GM20000 (cell line): Measurements from ENCODE around the gene ACY1.

Experiments
- DNase-seq: peaks from one replicate; pipeline ENCODE4 v3.0.0; 2012; ENCODE audit warnings: low spot score
- TF ChIP-seq, protein P1 (sequence below): IDR thresholded peaks from 2 replicates; pipeline ENCODE4 v1.5.1; 2012; ENCODE audit warnings: mild to moderate bottlenecking, control low read depth; ENCODE audit errors: extremely low read depth, missing control alignments

ACY1 gene

DNA sequence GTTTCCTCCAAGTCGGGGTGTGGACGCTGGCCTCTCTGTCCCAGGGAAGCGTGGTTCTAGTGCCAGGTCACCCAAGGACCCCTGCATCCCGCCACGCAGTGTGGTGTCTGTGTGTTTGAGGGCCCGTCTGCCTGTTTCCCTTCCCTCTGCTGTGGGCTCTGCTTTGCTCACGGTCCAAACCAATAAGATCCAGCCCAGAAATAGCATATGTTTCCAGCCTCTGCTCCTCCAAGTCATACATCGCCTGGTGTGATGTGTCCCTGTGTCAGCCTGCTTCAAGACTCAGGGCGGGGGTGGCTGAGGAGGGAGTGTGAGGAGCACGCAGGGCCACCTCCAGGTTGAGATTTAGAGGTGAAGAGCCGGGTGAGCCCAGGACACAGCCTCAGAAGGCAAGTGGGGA is 34.3 kb downstream of the ACY1 start:
- TF ChIP-seq, protein P1, sequence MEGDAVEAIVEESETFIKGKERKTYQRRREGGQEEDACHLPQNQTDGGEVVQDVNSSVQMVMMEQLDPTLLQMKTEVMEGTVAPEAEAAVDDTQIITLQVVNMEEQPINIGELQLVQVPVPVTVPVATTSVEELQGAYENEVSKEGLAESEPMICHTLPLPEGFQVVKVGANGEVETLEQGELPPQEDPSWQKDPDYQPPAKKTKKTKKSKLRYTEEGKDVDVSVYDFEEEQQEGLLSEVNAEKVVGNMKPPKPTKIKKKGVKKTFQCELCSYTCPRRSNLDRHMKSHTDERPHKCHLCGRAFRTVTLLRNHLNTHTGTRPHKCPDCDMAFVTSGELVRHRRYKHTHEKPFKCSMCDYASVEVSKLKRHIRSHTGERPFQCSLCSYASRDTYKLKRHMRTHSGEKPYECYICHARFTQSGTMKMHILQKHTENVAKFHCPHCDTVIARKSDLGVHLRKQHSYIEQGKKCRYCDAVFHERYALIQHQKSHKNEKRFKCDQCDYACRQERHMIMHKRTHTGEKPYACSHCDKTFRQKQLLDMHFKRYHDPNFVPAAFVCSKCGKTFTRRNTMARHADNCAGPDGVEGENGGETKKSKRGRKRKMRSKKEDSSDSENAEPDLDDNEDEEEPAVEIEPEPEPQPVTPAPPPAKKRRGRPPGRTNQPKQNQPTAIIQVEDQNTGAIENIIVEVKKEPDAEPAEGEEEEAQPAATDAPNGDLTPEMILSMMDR, result no peak
- no peak for DNase-seq

DNA sequence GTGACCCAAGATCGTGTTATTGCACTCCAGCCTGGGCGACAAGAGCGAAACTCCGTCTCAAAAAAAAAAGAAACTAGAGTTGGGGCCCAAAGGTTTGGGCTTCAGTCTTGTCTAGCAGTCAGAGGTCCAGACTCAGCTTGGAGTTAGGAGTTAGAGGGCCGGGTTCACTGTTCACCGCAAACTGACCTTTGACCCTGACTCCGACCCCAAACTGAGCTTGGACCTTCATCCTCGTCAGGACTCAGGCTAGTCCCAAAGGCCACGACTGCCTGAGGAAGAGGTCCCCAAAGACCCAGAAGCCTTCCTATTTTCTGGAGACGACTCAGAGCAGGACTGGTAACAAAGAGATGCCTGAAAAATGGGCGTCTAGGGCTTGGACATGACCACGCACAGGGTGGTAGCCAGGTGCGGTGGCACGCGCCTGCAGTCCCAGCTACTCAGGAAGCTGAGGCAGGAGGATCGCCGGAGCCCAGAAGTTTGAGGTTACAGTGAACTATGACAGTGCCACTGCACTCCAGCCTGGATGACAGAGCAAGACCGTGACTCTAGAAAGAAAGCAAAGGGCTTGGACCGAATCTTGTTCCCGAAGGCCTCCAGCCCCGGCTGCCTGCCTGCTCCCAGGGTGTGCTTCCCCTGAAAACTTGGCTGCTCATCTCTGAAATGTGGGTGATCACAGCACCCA is 35.1 kb downstream of the ACY1 start:
- DNase-seq, result no peak
- TF ChIP-seq, protein P1, result no peak

DNA sequence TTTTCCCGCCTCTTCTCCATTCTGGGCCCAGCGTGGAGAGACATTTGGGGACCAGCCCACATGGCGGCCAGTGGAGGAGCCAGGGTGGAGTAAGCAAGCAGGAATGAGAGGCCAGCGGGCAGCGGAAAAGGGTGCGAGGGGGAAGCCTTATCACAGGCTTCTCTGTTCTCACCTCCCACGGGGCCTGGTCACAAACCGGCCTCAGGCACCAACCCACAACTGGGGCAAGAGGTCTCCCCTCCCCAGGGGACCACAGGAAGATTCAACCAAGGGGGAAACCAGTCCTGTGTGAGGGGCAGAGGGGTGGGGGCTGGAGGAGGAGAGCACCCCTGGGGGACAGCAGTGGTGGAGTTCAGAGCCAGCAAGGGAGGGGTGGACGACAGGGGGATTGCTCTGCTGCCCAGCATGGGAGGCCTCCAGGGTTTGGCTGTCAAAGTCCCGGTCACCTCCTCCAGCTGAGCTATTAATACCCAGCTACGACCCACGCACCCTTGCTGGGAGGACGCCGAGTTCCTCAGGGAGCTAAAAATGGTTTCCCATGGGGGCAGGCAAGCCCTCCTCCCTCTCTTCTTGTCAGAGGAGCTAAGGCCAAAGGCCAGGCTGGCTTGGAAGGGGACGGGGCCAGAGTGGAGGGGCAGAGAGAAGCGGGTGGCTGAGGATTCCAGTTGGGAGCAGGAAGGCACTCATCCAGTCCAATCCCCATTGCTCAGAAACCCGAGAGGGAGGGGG is 36.2 kb downstream of the ACY1 start:
- no peak for DNase-seq
- TF ChIP-seq, protein P1, result no peak

DNA sequence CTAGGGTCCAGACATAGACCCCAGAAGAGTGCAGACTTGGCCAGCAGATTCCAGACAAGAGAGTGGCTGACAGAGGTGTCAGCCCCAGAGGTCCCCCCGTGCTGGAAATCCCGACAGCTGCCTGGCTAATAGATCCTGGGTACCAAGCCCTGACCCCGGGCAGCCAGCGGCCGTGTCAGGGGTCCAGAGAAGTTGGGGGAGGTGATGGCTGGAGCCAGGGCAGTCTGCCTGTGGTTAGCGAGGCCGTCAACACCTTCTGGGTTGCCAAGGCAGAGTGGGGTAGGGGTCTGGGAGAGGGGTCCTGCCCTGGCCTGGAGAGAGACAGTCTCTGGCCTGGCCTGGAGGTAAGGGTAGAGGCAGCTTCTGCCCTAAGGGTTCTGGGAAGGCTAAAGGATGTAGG is 37.5 kb downstream of the ACY1 start:
- DNase-seq, result no peak
- TF ChIP-seq, protein P1, result no peak

DNA sequence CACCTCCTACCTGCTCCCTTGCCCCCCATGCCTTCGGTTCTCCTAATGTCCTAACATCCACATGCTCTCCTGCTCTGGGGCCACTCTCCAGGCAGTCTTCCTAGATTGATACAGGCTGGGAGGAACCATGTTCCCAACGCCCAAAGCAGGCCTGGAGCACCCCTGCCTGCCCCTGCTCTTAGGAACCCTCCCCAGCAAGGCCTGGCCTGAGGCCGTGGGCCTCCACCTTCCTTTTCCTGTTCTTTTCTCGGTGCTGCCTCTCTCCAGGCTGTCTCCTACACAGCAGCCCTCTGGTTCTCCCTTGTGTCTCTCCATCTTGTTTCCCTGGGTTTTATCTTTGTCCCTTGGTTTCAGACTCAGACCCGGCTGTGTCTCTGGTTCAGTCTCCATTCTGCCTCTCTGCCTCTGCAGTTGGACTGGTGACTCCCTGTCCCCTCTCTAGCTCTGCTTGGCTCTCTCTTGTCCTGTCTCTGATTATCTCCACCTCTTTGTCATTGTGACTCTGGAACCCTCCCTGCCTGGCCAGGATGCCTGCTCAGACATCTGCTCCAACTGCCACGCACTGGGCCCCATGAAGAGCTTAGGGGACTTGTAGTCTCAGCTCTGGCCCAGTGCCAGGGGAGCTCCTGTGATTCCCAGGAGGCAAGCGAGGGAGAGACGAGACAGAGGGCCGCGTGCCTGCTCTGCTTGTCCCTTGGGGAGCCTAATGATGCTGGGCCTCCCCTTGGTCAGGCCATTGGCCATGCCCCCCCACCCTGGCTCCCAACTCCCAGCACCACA is 38.3 kb downstream of the ACY1 start:
- no peak for DNase-seq
- TF ChIP-seq, protein P1, result no peak

DNA sequence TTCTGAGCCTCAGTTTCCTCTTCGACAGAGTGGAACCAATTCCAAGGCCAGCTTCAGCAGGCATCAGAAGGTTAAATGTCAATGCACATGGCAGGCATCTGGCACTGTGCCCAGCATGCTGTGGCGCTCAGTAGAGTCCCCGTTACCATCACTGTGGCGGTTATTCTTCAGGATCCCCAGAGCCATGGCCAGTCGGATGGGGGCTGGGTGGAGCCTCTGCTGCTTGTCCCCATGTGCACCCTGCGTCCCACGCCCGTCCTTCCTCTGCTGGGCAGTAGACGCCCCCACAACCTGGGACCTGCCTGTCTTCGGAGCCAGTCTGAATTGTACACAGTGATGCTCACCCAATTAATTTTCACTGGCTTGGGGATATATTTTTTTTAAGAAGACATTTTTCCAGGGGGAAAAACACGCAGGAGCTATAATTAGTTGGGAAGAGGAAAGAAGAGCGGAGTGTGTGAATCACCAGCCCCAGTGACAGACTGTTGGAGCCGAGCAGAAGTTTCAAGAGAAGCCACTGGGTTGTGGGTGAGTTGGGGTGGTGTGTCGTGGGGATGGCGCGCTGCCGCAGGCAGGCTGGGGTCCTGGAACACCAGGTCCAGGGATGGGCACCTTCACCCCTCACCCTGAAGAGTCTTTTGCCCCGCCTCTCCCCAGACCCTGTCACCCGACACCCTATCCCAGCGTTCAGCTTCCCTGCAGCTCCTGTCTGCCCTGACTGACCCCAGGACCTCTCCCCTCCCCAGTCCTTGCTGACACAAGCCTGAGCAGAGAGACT is 39.2 kb downstream of the ACY1 start:
- TF ChIP-seq, protein P1, result no peak
- DNase-seq, result no peak
